NT2/D1 (cell line): ENCODE measurements around the gene TACR1.

ENCODE experiments used
- SUZ12 ChIP-seq: IDR thresholded peaks from 2 replicates; pipeline ENCODE4 v1.6.1; 2011; ENCODE audit not compliant: insufficient read length, insufficient read depth; ENCODE audit errors: extremely low read depth
- YY1 ChIP-seq: IDR thresholded peaks from 2 replicates; pipeline ENCODE4 v1.6.1; 2011; ENCODE audit not compliant: insufficient read length, insufficient read depth
- ZNF274 ChIP-seq: IDR thresholded peaks from 2 replicates; pipeline ENCODE4 v1.6.1; 2011; ENCODE audit warnings: mild to moderate bottlenecking, low read depth, low read length

DNA sequence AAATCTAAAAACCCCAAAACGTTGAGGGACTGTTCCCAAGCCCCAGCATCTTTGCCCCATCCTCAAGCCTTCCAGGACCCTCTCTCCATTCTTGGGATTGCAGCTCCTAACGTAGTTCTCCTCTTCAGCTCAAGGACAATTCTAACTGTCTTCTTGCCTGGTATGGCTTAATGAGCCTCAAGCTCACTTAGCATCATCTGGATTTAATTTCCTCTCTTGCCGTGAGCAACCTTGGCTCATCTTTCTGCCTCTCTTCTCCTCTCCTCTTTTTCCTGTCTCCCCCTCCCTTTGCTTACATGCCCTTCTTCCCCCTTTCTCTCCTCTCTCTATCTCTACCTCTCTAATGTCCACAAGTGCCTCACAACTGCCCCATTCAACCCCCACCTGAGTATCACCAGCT lies 44.2 kb downstream of the TACR1 start:
- no peak for TF ChIP-seq YY1
- no peak for TF ChIP-seq SUZ12
- TF ChIP-seq ZNF274: no peak
